Measurements from ENCODE around the gene HSD17B11. TPM values are rescaled to one million over a fixed set of nuclear protein-coding genes. Genes with fewer than 3 reads are reported as not detected.

HSD17B11 gene
- total and polyA plus RNA-seq, 2 of the 8 experiments (the other 6 are each of a cell fraction or from before 2014, with no cell fraction given) = 6.0 to 9.0 TPM

GRCh38 chr4:87405211-87405820 is 14.3 kb upstream of the HSD17B11 start:
- Histone ChIP-seq H3K4me2 (ENCODE audit: insufficient read depth in 1 of 2, low read depth in 2 of 2, low read length in 2 of 2) (no peak overlapping the region), H3K23ac (ENCODE audit: insufficient read length) (no peak overlapping the region), H3K4me1 (replicated peaks in 1 of 4; ENCODE audit: control insufficient read depth in 3 of 4, insufficient read depth in 4 of 4, low read length in 3 of 4) (peaks cover 0 to 4% (median 0%) of the 10 kb centered on the region in 4 experiments; a peak in 2 of 7 replicates), H2BK12ac (ENCODE audit: low read depth, low read length) (no peak overlapping the region), H4K8ac (ENCODE audit: extremely low read depth, insufficient read depth, low read length) (no peak overlapping the region), H3K14ac (ENCODE audit: insufficient read length) (no peak overlapping the region), H3K18ac (ENCODE audit: extremely low read depth, low read length) (no peak overlapping the region), H3K9ac (replicated peaks in 1 of 4; ENCODE audit: extremely low read depth in 1 of 4, low read depth in 3 of 4, low read length in 3 of 4) (no peak overlapping the region), H3K27me3 (replicated peaks in 1 of 4; ENCODE audit: control insufficient read depth in 3 of 4, extremely low read depth in 1 of 4, insufficient read depth in 3 of 4, low read length in 3 of 4) (no peaks in the 10 kb centered on the region), H3K23me2 (ENCODE audit: low read depth, low read length) (no peaks in the 10 kb centered on the region), H2BK15ac (ENCODE audit: low read length) (no peak overlapping the region), H4K20me1 (replicated peaks in 1 of 2; ENCODE audit: control insufficient read depth in 1 of 2, insufficient read depth in 2 of 2, low read length in 2 of 2) (no peaks in the 10 kb centered on the region), H3K79me1 (ENCODE audit: low read depth, low read length) (no peaks in the 10 kb centered on the region), H4K91ac (replicated peaks; ENCODE audit: insufficient read length, low read length) (no peak overlapping the region), H3K27ac (ENCODE audit: low read depth, low read length) (no peak overlapping the region), H3K9me3 (ENCODE audit: insufficient read depth in 2 of 2, low read depth in 1 of 2, low read length in 1 of 2) (0 out of 4 replicates have a peak, but pooled peaks cover 0 to 4% of the 10 kb centered on the region in 2 experiments), H3K4me3 (ENCODE audit: extremely low read depth in 1 of 4, insufficient read depth in 2 of 4, low read depth in 3 of 4, low read length in 4 of 4) (no peak overlapping the region), H4K5ac (ENCODE audit: insufficient read length, low read depth, low read length) (no peak overlapping the region), H3K36me3 (ENCODE audit: control insufficient read depth in 2 of 4, insufficient read depth in 4 of 4, low read length in 3 of 4) (no peaks in the 10 kb centered on the region), H3K56ac (replicated peaks; ENCODE audit: insufficient read length, low read depth, low read length) (no peak overlapping the region), H2BK20ac (ENCODE audit: low read length) (no peak overlapping the region), H2AK5ac (ENCODE audit: low read depth, low read length) (no peak overlapping the region), H2BK5ac (ENCODE audit: low read depth, low read length) (no peak overlapping the region), H3K79me2 (ENCODE audit: control insufficient read depth in 1 of 2, insufficient read depth in 2 of 2, low read length in 2 of 2) (no peaks in the 10 kb centered on the region), H2BK120ac (replicated peaks; ENCODE audit: low read depth, low read length) (no peak overlapping the region), H3K4ac (replicated peaks; ENCODE audit: insufficient read length, low read depth, low read length) (no peak overlapping the region), H2AFZ (ENCODE audit: low read length) (no peak overlapping the region)
- TF ChIP-seq RAD21 (IDR thresholded peaks at IDR 0.05 in 1 of 2, conservative IDR thresholded peaks at IDR 0.05 in 1 of 2; ENCODE audit: low read depth in 2 of 2, low read length in 2 of 2) = no peak
- no peak for TF ChIP-seq CHD2 (IDR thresholded peaks at IDR 0.05; ENCODE audit: low read length)
- no peak for TF ChIP-seq SP4 (IDR thresholded peaks at IDR 0.05; ENCODE audit: low read length)
- 73% methylated on average over 5 of the region's 5 CpGs; no CpG with 5 or more reads in 1 of the 2 experiments for WGBS, 2 experiments (ENCODE audit: extremely low coverage in 1 of 2, insufficient coverage in 1 of 2, insufficient read length in 1 of 2, insufficient replicate concordance in 2 of 2, low coverage in 1 of 2, low lambda C conversion rate in 2 of 2, missing lambda C conversion rate in 1 of 2)
- FAIRE-seq (no peak), DNase-seq (ENCODE audit: low read depth in 1 of 2, low spot score in 2 of 2) (no peak)
- ChIA-PET POLR2A (ENCODE audit: partially characterized antibody) (no interaction called here), CTCF (ENCODE audit: partially characterized antibody) (interaction anchor here (1.0 kb wide), 1 partner anchor 127 kb away, joined by 3 read pairs; no protein-coding TSS in a partner anchor)

Data from H1 (cell line).